ENCODE measurements around the gene OXLD1. TPM values are rescaled to one million over a fixed set of nuclear protein-coding genes. Genes with fewer than 3 reads are reported as not detected.

Gene OXLD1
- total and polyA plus RNA-seq, 10 of the 15 experiments (the other 5 are each of a cell fraction or from before 2014, with no cell fraction given), result 4.6 to 89.5 (median 39.8) TPM

DNA sequence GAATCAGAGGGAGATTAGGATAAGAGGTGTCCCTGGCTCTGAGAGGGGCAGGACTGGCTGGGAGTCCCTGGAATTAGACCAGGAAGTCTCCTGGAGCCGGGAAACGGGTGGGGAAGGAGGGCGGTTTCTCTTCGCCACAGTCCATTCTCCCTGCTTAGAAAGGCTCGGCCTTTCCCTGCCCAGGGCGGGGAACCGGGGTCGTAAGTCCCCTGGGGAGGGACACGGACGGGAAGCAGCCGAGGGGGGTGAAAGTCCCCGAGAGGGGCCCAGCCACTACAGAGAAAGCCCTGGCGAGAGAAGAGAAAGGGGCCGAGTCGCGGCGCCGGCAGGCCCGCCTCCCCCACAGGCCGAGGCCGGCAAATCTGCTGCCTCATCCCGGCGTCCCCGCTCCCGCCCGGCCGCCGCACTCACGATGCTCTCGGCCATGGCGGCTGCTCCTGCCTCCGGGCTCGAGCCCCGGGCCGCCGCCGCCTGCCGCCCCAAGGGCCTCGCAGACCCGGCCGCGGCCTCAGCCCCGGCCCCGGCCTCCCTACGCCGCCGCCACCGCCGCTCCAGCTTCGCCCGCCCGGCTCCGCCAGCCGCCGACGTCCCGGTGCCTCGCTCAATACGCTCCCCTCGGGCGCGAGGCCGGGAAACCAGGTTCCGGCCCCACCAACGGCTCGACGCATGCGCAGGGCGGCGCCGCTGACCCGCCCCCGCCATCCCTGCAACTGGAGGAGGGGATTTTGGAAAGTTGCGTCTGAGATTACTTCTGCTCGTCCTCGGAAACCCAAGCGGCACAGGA is 29.7 kb downstream of the OXLD1 start, which contains the start of the genes NPLOC4 and TSPAN10 (continued):
- TF ChIP-seq, protein P1, sequence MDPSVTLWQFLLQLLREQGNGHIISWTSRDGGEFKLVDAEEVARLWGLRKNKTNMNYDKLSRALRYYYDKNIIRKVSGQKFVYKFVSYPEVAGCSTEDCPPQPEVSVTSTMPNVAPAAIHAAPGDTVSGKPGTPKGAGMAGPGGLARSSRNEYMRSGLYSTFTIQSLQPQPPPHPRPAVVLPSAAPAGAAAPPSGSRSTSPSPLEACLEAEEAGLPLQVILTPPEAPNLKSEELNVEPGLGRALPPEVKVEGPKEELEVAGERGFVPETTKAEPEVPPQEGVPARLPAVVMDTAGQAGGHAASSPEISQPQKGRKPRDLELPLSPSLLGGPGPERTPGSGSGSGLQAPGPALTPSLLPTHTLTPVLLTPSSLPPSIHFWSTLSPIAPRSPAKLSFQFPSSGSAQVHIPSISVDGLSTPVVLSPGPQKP (IDR thresholded peaks at IDR 0.05; ENCODE audit: low read depth, low read length), result no peak
- TF ChIP-seq NRF1 (conservative IDR thresholded peaks at IDR 0.05; ENCODE audit: low read depth, low read length) (peak; percentile 81), ZBED1 (IDR thresholded peaks at IDR 0.05; ENCODE audit: borderline replicate concordance) (no peak), ZNF24 (IDR thresholded peaks at IDR 0.05) (0 out of 2 replicates have a peak, but pooled peaks have one; percentile 37), RAD51 (IDR thresholded peaks at IDR 0.05) (no peak), SP1 (IDR thresholded peaks at IDR 0.05; ENCODE audit: low read depth, low read length) (peak; percentile 75), ATF7 (IDR thresholded peaks at IDR 0.05; ENCODE audit: low read depth) (no peak), YBX1 (IDR thresholded peaks at IDR 0.05) (no peak), CREM (IDR thresholded peaks at IDR 0.05; ENCODE audit: low read depth) (peak; percentile 68; the same call in 1 of the 2 replicates), ZNF274 (IDR thresholded peaks at IDR 0.05; ENCODE audit: insufficient read depth, insufficient read length) (no peak), MEF2A (IDR thresholded peaks at IDR 0.05; ENCODE audit: insufficient read depth, low read depth, low read length) (peak; percentile 37; the same call in 1 of the 2 replicates), HDGF (IDR thresholded peaks at IDR 0.05) (no peak), NFXL1 (IDR thresholded peaks at IDR 0.05; ENCODE audit: borderline replicate concordance) (peak; percentile 66; the same call in 1 of the 2 replicates), NR2C1 (IDR thresholded peaks at IDR 0.05) (peak; percentile 55), RB1 (IDR thresholded peaks at IDR 0.05; ENCODE audit: borderline replicate concordance) (peak; percentile 97; the same call in 1 of the 2 replicates), EZH2 (IDR thresholded peaks at IDR 0.05; ENCODE audit: borderline replicate concordance, control insufficient read depth, low read depth, low read length) (no peak)
- TF ChIP-seq, protein P2, sequence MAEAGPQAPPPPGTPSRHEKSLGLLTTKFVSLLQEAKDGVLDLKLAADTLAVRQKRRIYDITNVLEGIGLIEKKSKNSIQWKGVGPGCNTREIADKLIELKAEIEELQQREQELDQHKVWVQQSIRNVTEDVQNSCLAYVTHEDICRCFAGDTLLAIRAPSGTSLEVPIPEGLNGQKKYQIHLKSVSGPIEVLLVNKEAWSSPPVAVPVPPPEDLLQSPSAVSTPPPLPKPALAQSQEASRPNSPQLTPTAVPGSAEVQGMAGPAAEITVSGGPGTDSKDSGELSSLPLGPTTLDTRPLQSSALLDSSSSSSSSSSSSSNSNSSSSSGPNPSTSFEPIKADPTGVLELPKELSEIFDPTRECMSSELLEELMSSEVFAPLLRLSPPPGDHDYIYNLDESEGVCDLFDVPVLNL (IDR thresholded peaks at IDR 0.05; ENCODE audit: low read depth, low read length), result 0 out of 2 replicates have a peak, but pooled peaks have one; percentile 23
- TF ChIP-seq, protein P3, sequence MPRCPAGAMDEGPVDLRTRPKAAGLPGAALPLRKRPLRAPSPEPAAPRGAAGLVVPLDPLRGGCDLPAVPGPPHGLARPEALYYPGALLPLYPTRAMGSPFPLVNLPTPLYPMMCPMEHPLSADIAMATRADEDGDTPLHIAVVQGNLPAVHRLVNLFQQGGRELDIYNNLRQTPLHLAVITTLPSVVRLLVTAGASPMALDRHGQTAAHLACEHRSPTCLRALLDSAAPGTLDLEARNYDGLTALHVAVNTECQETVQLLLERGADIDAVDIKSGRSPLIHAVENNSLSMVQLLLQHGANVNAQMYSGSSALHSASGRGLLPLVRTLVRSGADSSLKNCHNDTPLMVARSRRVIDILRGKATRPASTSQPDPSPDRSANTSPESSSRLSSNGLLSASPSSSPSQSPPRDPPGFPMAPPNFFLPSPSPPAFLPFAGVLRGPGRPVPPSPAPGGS (IDR thresholded peaks at IDR 0.05; ENCODE audit: borderline replicate concordance, insufficient read depth, low read depth, low read length, poor library complexity, severe bottlenecking), result peak; percentile 64
- TF ChIP-seq, protein P4, sequence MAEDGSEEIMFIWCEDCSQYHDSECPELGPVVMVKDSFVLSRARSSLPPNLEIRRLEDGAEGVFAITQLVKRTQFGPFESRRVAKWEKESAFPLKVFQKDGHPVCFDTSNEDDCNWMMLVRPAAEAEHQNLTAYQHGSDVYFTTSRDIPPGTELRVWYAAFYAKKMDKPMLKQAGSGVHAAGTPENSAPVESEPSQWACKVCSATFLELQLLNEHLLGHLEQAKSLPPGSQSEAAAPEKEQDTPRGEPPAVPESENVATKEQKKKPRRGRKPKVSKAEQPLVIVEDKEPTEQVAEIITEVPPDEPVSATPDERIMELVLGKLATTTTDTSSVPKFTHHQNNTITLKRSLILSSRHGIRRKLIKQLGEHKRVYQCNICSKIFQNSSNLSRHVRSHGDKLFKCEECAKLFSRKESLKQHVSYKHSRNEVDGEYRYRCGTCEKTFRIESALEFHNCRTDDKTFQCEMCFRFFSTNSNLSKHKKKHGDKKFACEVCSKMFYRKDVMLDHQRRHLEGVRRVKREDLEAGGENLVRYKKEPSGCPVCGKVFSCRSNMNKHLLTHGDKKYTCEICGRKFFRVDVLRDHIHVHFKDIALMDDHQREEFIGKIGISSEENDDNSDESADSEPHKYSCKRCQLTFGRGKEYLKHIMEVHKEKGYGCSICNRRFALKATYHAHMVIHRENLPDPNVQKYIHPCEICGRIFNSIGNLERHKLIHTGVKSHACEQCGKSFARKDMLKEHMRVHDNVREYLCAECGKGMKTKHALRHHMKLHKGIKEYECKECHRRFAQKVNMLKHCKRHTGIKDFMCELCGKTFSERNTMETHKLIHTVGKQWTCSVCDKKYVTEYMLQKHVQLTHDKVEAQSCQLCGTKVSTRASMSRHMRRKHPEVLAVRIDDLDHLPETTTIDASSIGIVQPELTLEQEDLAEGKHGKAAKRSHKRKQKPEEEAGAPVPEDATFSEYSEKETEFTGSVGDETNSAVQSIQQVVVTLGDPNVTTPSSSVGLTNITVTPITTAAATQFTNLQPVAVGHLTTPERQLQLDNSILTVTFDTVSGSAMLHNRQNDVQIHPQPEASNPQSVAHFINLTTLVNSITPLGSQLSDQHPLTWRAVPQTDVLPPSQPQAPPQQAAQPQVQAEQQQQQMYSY (CRISPR knock-in tag; IDR thresholded peaks at IDR 0.05), result no peak
- TF ChIP-seq, protein P5, sequence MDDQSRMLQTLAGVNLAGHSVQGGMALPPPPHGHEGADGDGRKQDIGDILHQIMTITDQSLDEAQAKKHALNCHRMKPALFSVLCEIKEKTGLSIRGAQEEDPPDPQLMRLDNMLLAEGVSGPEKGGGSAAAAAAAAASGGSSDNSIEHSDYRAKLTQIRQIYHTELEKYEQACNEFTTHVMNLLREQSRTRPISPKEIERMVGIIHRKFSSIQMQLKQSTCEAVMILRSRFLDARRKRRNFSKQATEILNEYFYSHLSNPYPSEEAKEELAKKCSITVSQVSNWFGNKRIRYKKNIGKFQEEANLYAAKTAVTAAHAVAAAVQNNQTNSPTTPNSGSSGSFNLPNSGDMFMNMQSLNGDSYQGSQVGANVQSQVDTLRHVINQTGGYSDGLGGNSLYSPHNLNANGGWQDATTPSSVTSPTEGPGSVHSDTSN (IDR thresholded peaks at IDR 0.05; ENCODE audit: insufficient replicate concordance, low read depth, low read length), result no peak

All from GM12878 (cell line).